Astrocyte (in vitro differentiated cells and primary cell): ENCODE measurements around the gene PSKH1.

ENCODE experiments used
- CTCF ChIP-seq: IDR thresholded peaks from 2 replicates; pipeline ENCODE4 v1.5.1; 2011; ENCODE audit warnings: low read depth, mild to moderate bottlenecking, inconsistent platforms, low read length, moderate library complexity; ENCODE audit not compliant: insufficient read depth
- EZH2 ChIP-seq: IDR thresholded peaks from 2 replicates; pipeline ENCODE4 v1.6.1; 2012; ENCODE audit warnings: mild to moderate bottlenecking, low read length, inconsistent platforms; ENCODE audit not compliant: insufficient read depth

GRCh38 chr16:67948015-67948414 is 55.0 kb downstream of the PSKH1 start:
- TF ChIP-seq CTCF (no peak), EZH2 (no peak)
